Adipose tissue (tissue), 3 donors: ENCODE measurements around the gene TPH2. TPM values are rescaled to one million over a fixed set of nuclear protein-coding genes. Genes with fewer than 3 reads are reported as not detected.

Experiments used
- H3K27ac ChIP-seq: one replicate; pipeline ENCODE4 v1.5.1; 2013; ENCODE audit warnings: low read depth, low read length
- WGBS, 3 donors: extraction: QIAGEN DNeasy Blood & Tissue Kit; methylation state at CpG; one replicate each; pipeline ENCODE4 v1.1.7; 2013; 5-methylcytosine and 5-hydroxymethylcytosine counted together
- polyA plus RNA-seq, 3 donors: library from polyadenylated mRNA; stranded (reverse); fragments of 200-250 nt; gene quantifications; one replicate each; pipeline ENCODE4 v1.2.3, GENCODE V29; 2013
- donor health status: healthy with polysubstance abuse.
- donor health status: Bipolar disorder and iron deficiency.
- donor health status: healthy.

The TPH2 gene
- polyA plus RNA-seq, 3 donors, result not detected

GRCh38 chr12:71954861-71955260, 16.2 kb downstream of the TPH2 start:
- WGBS, 3 donors, result 86 to 94% (median 91%) methylated on average over 1 of the region's 1 CpG
- no peak overlapping the region for H3K27ac ChIP-seq

DNA sequence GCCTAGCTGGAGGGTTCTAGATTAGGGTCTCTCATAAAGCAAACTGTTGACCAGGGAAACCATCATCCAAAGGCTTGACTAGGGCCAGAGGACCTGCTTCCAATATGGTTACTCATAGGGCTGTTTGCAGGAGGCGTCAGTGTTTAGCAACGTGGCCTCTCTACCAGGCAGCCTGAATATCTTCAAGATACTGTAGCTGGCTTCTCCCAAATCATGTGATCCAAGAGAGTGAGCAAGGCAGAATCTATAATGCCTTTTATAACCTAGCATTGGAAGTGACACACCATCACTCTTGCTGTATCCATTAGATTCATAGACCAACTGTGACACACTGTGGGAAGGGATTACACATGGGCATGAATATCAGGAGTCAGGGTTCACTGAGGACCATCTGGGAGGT, 17.3 kb downstream of the TPH2 start:
- H3K27ac ChIP-seq, result no peak overlapping the region
- 70 to 76% (median 75%) methylated on average over 2 of the region's 2 CpGs for WGBS, 3 donors

DNA sequence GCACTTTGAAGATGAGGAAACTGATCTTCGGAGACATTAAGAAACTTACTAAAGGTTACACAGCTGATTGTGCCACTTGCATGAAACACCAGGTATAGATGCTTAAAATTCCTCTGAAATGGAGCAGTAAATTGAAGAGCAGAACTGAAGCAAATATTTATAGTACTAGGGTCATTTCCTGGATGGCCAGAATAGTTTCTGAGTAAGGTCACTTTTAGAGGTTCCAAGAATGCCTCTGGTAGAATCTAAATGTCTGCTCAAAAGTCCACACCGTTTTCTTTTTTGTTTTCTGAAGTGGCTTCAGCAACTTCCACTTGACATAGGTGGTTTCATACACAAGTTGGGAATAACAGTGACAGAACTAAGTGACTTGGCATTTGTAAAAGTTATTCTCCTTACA, 19.4 kb downstream of the TPH2 start:
- WGBS, 3 donors, result 33 to 39% (median 35%) methylated on average over 2 of the region's 2 CpGs

GRCh38 chr12:71958457-71958856, 19.8 kb downstream of the TPH2 start:
- no peak overlapping the region for H3K27ac ChIP-seq
- WGBS, 3 donors, result 35 to 53% (median 53%) methylated on average over 2 of the region's 2 CpGs

More for the DNA sequence above, 19.4 kb downstream of the TPH2 start:
- H3K27ac ChIP-seq, result no peak overlapping the region

GRCh38 chr12:71958993-71959578, 20.4 kb downstream of the TPH2 start:
- WGBS, 3 donors, result 63 to 68% (median 63%) methylated on average over 4 of the region's 4 CpGs
- H3K27ac ChIP-seq, result no peak overlapping the region

DNA sequence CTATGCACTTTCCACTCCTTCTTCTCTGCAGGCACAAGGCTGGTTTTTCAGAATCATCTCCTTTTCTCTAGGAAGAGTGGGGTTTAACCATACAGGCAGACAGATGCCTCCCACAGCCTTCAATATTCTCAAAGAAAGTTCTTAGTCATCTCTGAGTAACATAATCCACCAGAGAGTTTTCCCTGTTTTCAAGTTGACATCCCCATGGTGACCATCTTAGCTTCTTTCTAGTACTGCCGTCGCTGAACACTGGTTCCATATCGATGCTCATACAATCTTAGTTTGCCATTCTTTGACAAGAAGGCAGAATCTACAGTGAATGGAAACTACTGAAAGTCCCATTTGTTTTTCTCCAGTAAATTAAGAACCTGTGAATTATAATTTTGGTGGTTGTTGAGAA, 28.6 kb downstream of the TPH2 start:
- 71 to 87% (median 86%) methylated on average over 3 of the region's 3 CpGs for WGBS, 3 donors
- H3K27ac ChIP-seq, result no peak overlapping the region

GRCh38 chr12:71969330-71969729, 30.7 kb downstream of the TPH2 start:
- WGBS, 3 donors, result 82 to 100% (median 90%) methylated on average over 1 of the region's 1 CpG
- no peak overlapping the region for H3K27ac ChIP-seq

GRCh38 chr12:71970031-71970430, 31.4 kb downstream of the TPH2 start:
- no peak overlapping the region for H3K27ac ChIP-seq
- 71 to 83% (median 80%) methylated on average over 5 of the region's 5 CpGs for WGBS, 3 donors

GRCh38 chr12:71972441-71973074, 33.9 kb downstream of the TPH2 start:
- 42 to 72% (median 64%) methylated on average over 4 of the region's 4 CpGs for WGBS, 3 donors
- no peak overlapping the region for H3K27ac ChIP-seq

GRCh38 chr12:71973687-71974086, 35.0 kb downstream of the TPH2 start:
- 67 to 87% (median 81%) methylated on average over 4 of the region's 4 CpGs for WGBS, 3 donors
- no peak overlapping the region for H3K27ac ChIP-seq

GRCh38 chr12:71980538-71980937, 41.9 kb downstream of the TPH2 start:
- no peak overlapping the region for H3K27ac ChIP-seq
- WGBS, 3 donors, result 50 to 61% (median 52%) methylated on average over 2 of the region's 2 CpGs

GRCh38 chr12:71981149-71981548, 42.5 kb downstream of the TPH2 start:
- WGBS, 3 donors, result 78 to 97% (median 96%) methylated on average over 1 of the region's 1 CpG
- H3K27ac ChIP-seq, result no peak overlapping the region

DNA sequence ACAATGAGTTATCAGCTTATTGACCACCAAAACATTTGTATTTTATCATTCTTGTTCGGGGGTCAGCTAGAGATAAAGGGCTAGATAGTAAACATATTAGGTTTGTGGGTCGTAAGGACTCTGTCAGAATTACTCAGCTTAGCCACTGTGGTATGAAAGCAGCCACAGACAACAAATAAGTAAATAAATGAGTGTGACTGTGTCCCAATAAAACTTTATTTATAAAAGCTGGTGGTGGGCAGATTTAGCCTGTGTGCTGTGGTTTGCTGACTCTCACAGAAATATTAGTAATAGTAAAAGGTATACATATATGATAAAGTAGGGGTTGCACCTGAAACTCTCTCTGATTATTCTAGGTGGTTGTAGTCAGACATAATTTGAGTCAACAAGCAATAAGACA, 56.1 kb downstream of the TPH2 start:
- WGBS, 3 donors, result 33 to 70% (median 61%) methylated on average over 2 of the region's 2 CpGs
- H3K27ac ChIP-seq, result no peak overlapping the region

DNA sequence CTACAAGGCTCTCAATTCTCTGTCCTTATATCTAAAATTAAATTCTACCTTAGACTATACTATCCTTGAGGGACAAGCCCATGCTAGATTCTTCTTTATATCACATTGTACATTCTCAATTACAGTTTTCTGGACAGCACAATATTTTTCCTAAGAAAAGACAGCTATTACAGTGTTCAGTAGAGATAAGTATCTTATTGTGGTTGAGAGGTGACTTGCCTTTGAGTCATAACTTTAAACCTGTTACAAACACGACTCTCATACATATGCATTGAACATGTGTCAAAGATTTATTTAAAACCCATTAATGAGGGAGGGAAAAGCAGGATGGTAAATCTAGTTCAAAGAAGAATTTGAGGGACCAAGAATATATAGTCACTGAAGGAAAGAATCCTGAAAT, 61.1 kb downstream of the TPH2 start:
- 61 to 72% (median 70%) methylated on average over 1 of the region's 1 CpG for WGBS, 3 donors

DNA sequence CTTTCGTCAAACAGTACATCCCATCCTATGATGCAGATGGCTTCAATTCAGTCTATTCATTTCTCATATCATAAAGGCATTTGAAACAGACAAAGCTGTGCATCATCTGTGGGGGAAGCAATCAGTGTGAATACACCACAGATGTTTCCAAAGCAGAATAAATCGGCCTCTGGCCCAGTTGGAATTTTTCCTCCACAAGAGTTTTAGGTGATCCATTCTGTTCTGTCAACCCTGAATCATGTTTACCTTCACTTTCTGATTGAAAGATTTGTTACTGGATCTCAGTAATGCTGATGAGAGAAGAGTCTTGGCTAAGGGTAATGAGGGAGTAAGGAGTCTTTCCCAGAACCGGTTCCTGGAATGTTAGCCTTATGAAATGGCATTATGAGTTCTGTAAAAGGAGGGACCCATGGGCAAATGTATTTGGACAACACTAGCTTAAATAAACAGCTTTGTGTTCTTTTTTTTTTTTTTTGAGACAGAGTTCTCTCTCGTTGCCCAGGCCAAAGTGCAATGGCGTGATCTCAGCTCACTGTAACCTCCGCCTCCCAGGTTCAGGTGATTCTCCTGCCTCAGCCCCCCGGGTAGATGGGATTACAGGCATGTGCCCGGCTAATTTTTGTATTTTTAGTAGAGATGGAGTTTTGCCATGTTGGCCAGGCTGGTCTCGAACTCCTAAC, 62.5 kb downstream of the TPH2 start:
- no peak overlapping the region for H3K27ac ChIP-seq
- 78 to 81% (median 80%) methylated on average over 9 of the region's 9 CpGs for WGBS, 3 donors

More for the DNA sequence above, 61.1 kb downstream of the TPH2 start:
- no peak overlapping the region for H3K27ac ChIP-seq

DNA sequence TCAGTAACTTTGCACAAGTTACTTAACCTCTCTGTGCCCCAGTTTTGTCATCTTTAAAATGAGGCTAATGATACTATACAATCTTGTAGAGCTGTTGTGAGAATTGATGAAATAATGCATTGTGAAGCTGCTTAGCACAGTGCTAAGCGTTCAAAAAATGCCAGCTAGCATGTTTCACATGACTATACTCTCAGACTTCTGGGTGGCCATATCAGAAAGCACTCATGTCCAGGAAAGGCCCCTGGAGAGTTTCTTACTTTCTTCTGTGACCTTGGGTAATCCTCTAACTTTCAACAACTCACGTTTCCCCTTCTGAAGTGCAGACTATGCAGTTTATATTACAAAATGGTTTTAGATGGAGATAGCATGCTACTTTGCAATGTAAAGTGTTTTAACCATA, 68.1 kb downstream of the TPH2 start:
- H3K27ac ChIP-seq, result no peak overlapping the region
- 45 to 51% (median 47%) methylated on average over 2 of the region's 2 CpGs for WGBS, 3 donors

DNA sequence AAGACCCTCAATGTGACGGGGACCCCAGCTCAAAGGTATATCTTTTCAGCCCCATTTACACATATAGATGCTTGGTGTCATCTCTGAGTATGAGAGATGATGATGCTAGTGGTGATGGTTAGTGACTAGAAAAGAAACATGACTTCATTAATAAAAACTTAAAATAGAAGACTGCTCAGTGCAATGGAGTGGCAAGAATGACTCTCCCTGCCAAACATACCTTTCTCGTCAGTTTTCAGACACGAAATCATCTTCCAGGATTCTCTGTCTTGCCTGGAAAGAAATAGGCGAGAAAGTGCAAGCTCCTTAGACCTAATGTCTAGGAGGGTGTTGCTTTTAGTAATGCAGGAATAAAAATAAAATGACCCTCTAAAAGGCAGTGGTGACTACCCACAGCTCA, 71.7 kb downstream of the TPH2 start:
- no peak overlapping the region for H3K27ac ChIP-seq
- WGBS, 3 donors, result 50 to 66% (median 63%) methylated on average over 4 of the region's 4 CpGs

GRCh38 chr12:72011374-72011773, 72.7 kb downstream of the TPH2 start:
- H3K27ac ChIP-seq, result no peak overlapping the region
- WGBS, 3 donors, result 10 to 24% (median 22%) methylated on average over 1 of the region's 1 CpG

DNA sequence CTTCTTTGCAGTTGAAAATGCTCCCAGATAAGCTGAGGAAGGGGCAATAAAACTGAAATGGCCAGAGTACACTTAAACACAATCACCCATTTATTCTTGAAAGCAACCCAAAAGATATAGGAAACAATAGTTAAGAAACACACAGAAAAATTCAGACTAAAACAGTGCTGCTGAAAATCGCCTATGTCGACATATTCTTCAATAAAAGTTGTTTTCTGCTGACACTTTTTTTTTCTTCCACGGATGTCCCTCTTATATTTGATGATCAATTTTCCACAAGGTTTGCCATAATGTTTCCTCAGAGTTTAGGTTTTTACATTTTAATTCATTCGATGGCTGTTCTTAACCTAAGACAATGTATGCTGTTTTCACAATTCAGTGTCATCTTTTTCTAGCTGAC, 74.2 kb downstream of the TPH2 start:
- no peak overlapping the region for H3K27ac ChIP-seq
- 68 to 88% (median 78%) methylated on average over 4 of the region's 4 CpGs for WGBS, 3 donors

GRCh38 chr12:72015895-72016294, 77.2 kb downstream of the TPH2 start:
- H3K27ac ChIP-seq, result no peak overlapping the region
- 38 to 91% (median 86%) methylated on average over 1 of the region's 1 CpG for WGBS, 3 donors
